SK-N-SH treated with all-trans-retinoic acid at 6 μM for 48 hours (cell line): Measurements from ENCODE around the gene DDX20.

Experiments used
- ATAC-seq: fragments of 200-7000 bp; cut with Tn5 transposase; 3 replicates; pipeline ENCODE4 v1.9.1; 2020; ENCODE audit warnings: mild to moderate bottlenecking, moderate library complexity
- ARNTL ChIP-seq: fragments of 450-650 bp; formaldehyde crosslinking; IDR thresholded peaks from 2 replicates; pipeline ENCODE4 v1.5.0; 2020; ENCODE audit warnings: low read depth, mild to moderate bottlenecking, moderate library complexity, borderline replicate concordance
- BACH2 ChIP-seq: fragments of 250-450 bp; sonication (Bioruptor Pico); IDR thresholded peaks from 2 replicates; pipeline ENCODE4 v1.9.0; 2021; ENCODE audit warnings: mild to moderate bottlenecking, borderline replicate concordance
- CREB5 ChIP-seq: fragments of 250-450 bp; sonication (Bioruptor Pico); IDR thresholded peaks from 2 replicates; pipeline ENCODE4 v1.5.1; 2020; ENCODE audit warnings: low read depth, mild to moderate bottlenecking, moderate library complexity
- CSDC2 ChIP-seq: fragments of 250-450 bp; sonication (Bioruptor Pico); IDR thresholded peaks from 2 replicates; pipeline ENCODE4 v1.5.0; 2020; ENCODE audit warnings: mild to moderate bottlenecking, moderate library complexity
- CSRNP3 ChIP-seq: fragments of 250-450 bp; sonication (Bioruptor Pico); IDR thresholded peaks from 2 replicates; pipeline ENCODE4 v1.5.1; 2021; ENCODE audit warnings: mild to moderate bottlenecking, moderate library complexity
- ESRRG ChIP-seq: fragments of 250-450 bp; sonication (Bioruptor Pico); IDR thresholded peaks from 2 replicates; pipeline ENCODE4 v1.6.1; 2021; ENCODE audit warnings: mild to moderate bottlenecking
- GLIS3 ChIP-seq: fragments of 250-450 bp; sonication (Bioruptor Pico); IDR thresholded peaks from 2 replicates; pipeline ENCODE4 v1.5.0; 2020; ENCODE audit warnings: mild to moderate bottlenecking, moderate library complexity
- ISL1 ChIP-seq: fragments of 250-450 bp; sonication (Bioruptor Pico); IDR thresholded peaks from 2 replicates; pipeline ENCODE4 v2.1.2; 2022; ENCODE audit warnings: mild to moderate bottlenecking, moderate library complexity
- OSR1 ChIP-seq: fragments of 250-450 bp; sonication (Bioruptor Pico); IDR thresholded peaks from 2 replicates; pipeline ENCODE4 v1.8.0; 2022; ENCODE audit warnings: moderate library complexity, mild to moderate bottlenecking, inconsistent platforms
- PATZ1 ChIP-seq: fragments of 250-450 bp; sonication (Bioruptor Pico); IDR thresholded peaks from 2 replicates; pipeline ENCODE4 v1.8.0; 2020; ENCODE audit warnings: mild to moderate bottlenecking, moderate library complexity, borderline replicate concordance
- PPARA ChIP-seq: fragments of 250-450 bp; sonication (Bioruptor Pico); IDR thresholded peaks from 2 replicates; pipeline ENCODE4 v1.5.0; 2020; ENCODE audit warnings: mild to moderate bottlenecking, borderline replicate concordance
- RARB ChIP-seq: fragments of 250-450 bp; sonication (Bioruptor Pico); IDR thresholded peaks from 2 replicates; pipeline ENCODE4 v1.8.0; 2021; ENCODE audit warnings: mild to moderate bottlenecking, moderate library complexity
- SNAI2 ChIP-seq: fragments of 250-450 bp; sonication (Bioruptor Pico); IDR thresholded peaks from 2 replicates; pipeline ENCODE4 v1.5.0; 2020; ENCODE audit warnings: mild to moderate bottlenecking, moderate library complexity
- TCF4 ChIP-seq: fragments of 250-450 bp; sonication (Bioruptor Pico); IDR thresholded peaks from 2 replicates; pipeline ENCODE4 v1.8.0; 2021; ENCODE audit warnings: mild to moderate bottlenecking, moderate library complexity, borderline replicate concordance
- TOX ChIP-seq: fragments of 250-450 bp; sonication (Bioruptor Pico); IDR thresholded peaks from 2 replicates; pipeline ENCODE4 v1.8.0; 2021; ENCODE audit warnings: mild to moderate bottlenecking, moderate library complexity, borderline replicate concordance
- TSHZ2 ChIP-seq: fragments of 250-450 bp; sonication (Bioruptor Pico); IDR thresholded peaks from 2 replicates; pipeline ENCODE4 v1.5.0; 2020; ENCODE audit warnings: mild to moderate bottlenecking, moderate library complexity
- ZFP3 ChIP-seq: fragments of 250-450 bp; sonication (Bioruptor Pico); IDR thresholded peaks from 2 replicates; pipeline ENCODE4 v1.5.0; 2020; ENCODE audit warnings: mild to moderate bottlenecking, moderate library complexity
- ZFP30 ChIP-seq: fragments of 450-650 bp; formaldehyde crosslinking; IDR thresholded peaks from 2 replicates; pipeline ENCODE4 v1.5.0; 2022; ENCODE audit warnings: mild to moderate bottlenecking, moderate library complexity
- ZNF565 ChIP-seq: fragments of 450-650 bp; formaldehyde crosslinking; conservative IDR thresholded peaks from 2 replicates; pipeline ENCODE4 v1.5.0; 2020; ENCODE audit warnings: low read depth, mild to moderate bottlenecking, moderate library complexity
- ZNF70 ChIP-seq: fragments of 450-650 bp; formaldehyde crosslinking; IDR thresholded peaks from 2 replicates; pipeline ENCODE4 v1.5.0; 2020; ENCODE audit warnings: mild to moderate bottlenecking, moderate library complexity
- ZNF8 ChIP-seq: fragments of 450-650 bp; formaldehyde crosslinking; IDR thresholded peaks from 2 replicates; pipeline ENCODE4 v1.5.0; 2020; ENCODE audit warnings: mild to moderate bottlenecking, moderate library complexity

The DDX20 gene

GRCh38 chr1:111747947-111748346 lies 7.8 kb upstream of the DDX20 start (continued):
- no peak for TF ChIP-seq ZNF565 (CRISPR knock-in tag)
- TF ChIP-seq BACH2 (CRISPR knock-in tag) = no peak
- no peak for TF ChIP-seq CREB5
- no peak for TF ChIP-seq TCF4 (CRISPR knock-in tag)
- no peak for TF ChIP-seq ZFP30 (CRISPR knock-in tag)
- TF ChIP-seq ESRRG = no peak
- no peak for TF ChIP-seq CSDC2 (CRISPR knock-in tag)

- TF ChIP-seq BACH2 (CRISPR knock-in tag) = no peak
- TF ChIP-seq ZFP3 (CRISPR knock-in tag) = no peak
- no peak for TF ChIP-seq ZNF70 (CRISPR knock-in tag)
- TF ChIP-seq RARB (CRISPR knock-in tag) = no peak
- TF ChIP-seq ARNTL = no peak
- TF ChIP-seq TSHZ2 = no peak
- TF ChIP-seq GLIS3 (CRISPR knock-in tag) = no peak
- TF ChIP-seq ESRRG = no peak
- TF ChIP-seq CREB5 = no peak
- no peak for TF ChIP-seq ISL1 (CRISPR knock-in tag)
- no peak for TF ChIP-seq SNAI2 (CRISPR knock-in tag)
- TF ChIP-seq ZFP30 (CRISPR knock-in tag) = no peak
- no peak for TF ChIP-seq CSRNP3
- no peak for TF ChIP-seq TCF4 (CRISPR knock-in tag)
- TF ChIP-seq ZNF8 (CRISPR knock-in tag) = no peak
- TF ChIP-seq OSR1 = no peak
- no peak for TF ChIP-seq TOX
- ATAC-seq = no peak
Measured at GRCh38 chr1:111749628-111750027, 6.1 kb upstream of the DDX20 start.

GRCh38 chr1:111750856-111751255 lies 4.8 kb upstream of the DDX20 start:
- no peak for ATAC-seq
- no peak for TF ChIP-seq ZNF70 (CRISPR knock-in tag)
- TF ChIP-seq ZFP30 (CRISPR knock-in tag) = no peak
- no peak for TF ChIP-seq TSHZ2
- no peak for TF ChIP-seq ESRRG
- no peak for TF ChIP-seq CSRNP3
- TF ChIP-seq PATZ1 (CRISPR knock-in tag) = no peak
- no peak for TF ChIP-seq ZFP3 (CRISPR knock-in tag)
- no peak for TF ChIP-seq TOX
- no peak for TF ChIP-seq TCF4 (CRISPR knock-in tag)
- TF ChIP-seq ZNF8 (CRISPR knock-in tag) = no peak
- no peak for TF ChIP-seq CREB5
- TF ChIP-seq BACH2 (CRISPR knock-in tag) = no peak
- no peak for TF ChIP-seq PPARA (CRISPR knock-in tag)
- TF ChIP-seq ARNTL = no peak
- TF ChIP-seq SNAI2 (CRISPR knock-in tag) = no peak
- TF ChIP-seq ZNF565 (CRISPR knock-in tag) = no peak
- TF ChIP-seq ISL1 (CRISPR knock-in tag) = no peak
